DMS153 (cell line): Measurements from ENCODE around the gene IL21.

Source experiments
- DNase-seq: peaks from one replicate; lab custom pipeline; 2025; lab: John Stamatoyannopoulos, UW

The IL21 gene

GRCh38 chr4:122633211-122633610 is 12.3 kb upstream of the IL21 start:
- DNase-seq: no peak

- DNase-seq: no peak
These were observed 11.7 kb upstream of the IL21 start for GRCh38 chr4:122632396-122633143.

- no peak for DNase-seq
These were observed 4.3 kb upstream of the IL21 start for GRCh38 chr4:122625156-122625555.

GRCh38 chr4:122624205-122624604 is 3.3 kb upstream of the IL21 start:
- no peak for DNase-seq

- DNase-seq: no peak
These were observed 2.8 kb upstream of the IL21 start for GRCh38 chr4:122623637-122624166.

GRCh38 chr4:122622400-122622799 is 1.5 kb upstream of the IL21 start:
- DNase-seq: no peak

- no peak for DNase-seq
These were observed 1.3 kb downstream of the IL21 start for GRCh38 chr4:122619611-122620010.

- DNase-seq: no peak
These were observed 3.0 kb downstream of the IL21 start for GRCh38 chr4:122617597-122618593.

- no peak for DNase-seq
These were observed 3.8 kb downstream of the IL21 start for GRCh38 chr4:122616915-122617596.

GRCh38 chr4:122614621-122615020 is 6.2 kb downstream of the IL21 start:
- DNase-seq: no peak

GRCh38 chr4:122612540-122612939 is 8.3 kb downstream of the IL21 start:
- no peak for DNase-seq

GRCh38 chr4:122606364-122607043 is 14.4 kb downstream of the IL21 start:
- no peak for DNase-seq

- no peak for DNase-seq
These were observed 16.7 kb downstream of the IL21 start for GRCh38 chr4:122604146-122604545.

- no peak for DNase-seq
These were observed 17.7 kb downstream of the IL21 start for GRCh38 chr4:122603156-122603574.

- DNase-seq: no peak
These were observed 18.4 kb downstream of the IL21 start for GRCh38 chr4:122602277-122603142.

GRCh38 chr4:122591196-122591595 is 29.7 kb downstream of the IL21 start:
- no peak for DNase-seq

- DNase-seq: no peak
These were observed 32.2 kb downstream of the IL21 start for GRCh38 chr4:122588453-122589238.

GRCh38 chr4:122584519-122584918 is 36.3 kb downstream of the IL21 start:
- DNase-seq: no peak

- DNase-seq: no peak
These were observed 37.0 kb downstream of the IL21 start for GRCh38 chr4:122583906-122584305.
